Mesenchymal stem cell (in vitro differentiated cells and primary cell): Measurements from ENCODE around the gene PPM1B.
"Not testable (repeated sequence)": the region's sequence is repeated elsewhere in the genome, so short reads cannot be mapped to it uniquely, and the experiment has no call there.

ENCODE experiments used
- DNase-seq: peaks from one replicate; pipeline ENCODE4 v3.0.0-alpha.2; 2013
- H2AFZ ChIP-seq: one replicate; pipeline ENCODE4 v1.6.1; 2013; ENCODE audit warnings: low read depth, mild to moderate bottlenecking, control low read depth, inconsistent platforms, low read length, moderate library complexity
- H2AK5ac ChIP-seq: 2 replicates; pipeline ENCODE4 v1.6.1; 2013; ENCODE audit warnings: low read length, moderate library complexity, mild to moderate bottlenecking, inconsistent platforms; ENCODE audit not compliant: severe bottlenecking
- H2BK120ac ChIP-seq: one replicate; pipeline ENCODE4 v1.6.1; 2013; ENCODE audit warnings: low read depth, mild to moderate bottlenecking, inconsistent platforms, low read length, moderate library complexity
- H2BK12ac ChIP-seq, 2 experiments: one replicate each; pipeline ENCODE4 v1.6.1; 2013; ENCODE audit warnings: inconsistent platforms in 2 of 2, low read length in 2 of 2, mild to moderate bottlenecking in 2 of 2, moderate library complexity in 2 of 2, control low read depth in 1 of 2
- H2BK15ac ChIP-seq: one replicate; pipeline ENCODE4 v1.6.1; 2013; ENCODE audit warnings: mild to moderate bottlenecking, low read depth, inconsistent platforms; ENCODE audit not compliant: poor library complexity, severe bottlenecking
- H2BK5ac ChIP-seq: 2 replicates; pipeline ENCODE4 v1.6.1; 2013; ENCODE audit warnings: low read depth, mild to moderate bottlenecking, low read length, control low read depth, inconsistent platforms; ENCODE audit not compliant: poor library complexity, severe bottlenecking
- H3K14ac ChIP-seq, 2 experiments: one replicate each; pipeline ENCODE4 v1.6.1; 2013; ENCODE audit warnings: inconsistent platforms in 2 of 2, low read length in 2 of 2, control low read depth in 1 of 2, mild to moderate bottlenecking in 1 of 2, moderate library complexity in 1 of 2
- H3K18ac ChIP-seq, 2 experiments: one replicate each; pipeline ENCODE4 v1.6.1; 2013; ENCODE audit warnings: inconsistent platforms in 2 of 2, low read length in 2 of 2, control low read depth in 1 of 2, low read depth in 1 of 2, mild to moderate bottlenecking in 1 of 2
- H3K23ac ChIP-seq, 2 experiments: one replicate each; pipeline ENCODE4 v1.6.1; 2013; ENCODE audit warnings: inconsistent platforms in 2 of 2, low read length in 2 of 2, mild to moderate bottlenecking in 2 of 2, moderate library complexity in 2 of 2, control low read depth in 1 of 2
- H3K27ac ChIP-seq: 2 replicates; pipeline ENCODE4 v1.5.1; 2013; ENCODE audit warnings: mild to moderate bottlenecking, moderate library complexity, low read length, control low read depth, inconsistent platforms; ENCODE audit not compliant: poor library complexity, severe bottlenecking
- H3K27me3 ChIP-seq, 2 experiments: 2 replicates each; pipeline versions ENCODE4 v1.6.1 to v1.7.0; 2013; ENCODE audit warnings: low read length in 2 of 2, mild to moderate bottlenecking in 2 of 2, moderate library complexity in 2 of 2, control low read depth in 1 of 2, inconsistent platforms in 1 of 2; ENCODE audit not compliant: control insufficient read depth in 1 of 2, insufficient read depth in 1 of 2
- H3K36me3 ChIP-seq, 2 experiments: 2 replicates each; pipeline versions ENCODE4 v1.6.1 to v1.7.0; 2013; ENCODE audit warnings: low read length in 2 of 2, control low read depth in 1 of 2, inconsistent platforms in 1 of 2, low read depth in 1 of 2, mild to moderate bottlenecking in 1 of 2; ENCODE audit not compliant: insufficient read depth in 2 of 2, control insufficient read depth in 1 of 2
- H3K4ac ChIP-seq, 2 experiments: one replicate each; pipeline ENCODE4 v1.6.1; 2013; ENCODE audit warnings: inconsistent platforms in 2 of 2, low read length in 2 of 2, mild to moderate bottlenecking in 2 of 2, moderate library complexity in 2 of 2, control low read depth in 1 of 2, low read depth in 1 of 2
- H3K4me1 ChIP-seq: 2 replicates; pipeline ENCODE4 v1.6.1; 2013; ENCODE audit warnings: low read depth, low read length, control low read depth; ENCODE audit not compliant: control insufficient read depth, insufficient read depth
- H3K4me2 ChIP-seq: 2 replicates; pipeline ENCODE4 v1.6.1; 2013; ENCODE audit warnings: low read length, mild to moderate bottlenecking, inconsistent platforms; ENCODE audit not compliant: poor library complexity, severe bottlenecking
- H3K4me3 ChIP-seq, 2 experiments: 2 replicates each; pipeline versions ENCODE4 v1.5.1 to v1.7.0; 2013; ENCODE audit warnings: low read length in 2 of 2, mild to moderate bottlenecking in 2 of 2, control low read depth in 1 of 2, low read depth in 1 of 2; ENCODE audit not compliant: insufficient read depth in 1 of 2
- H3K79me1 ChIP-seq: replicated peaks from 2 replicates; pipeline ENCODE4 v1.6.1; 2013; ENCODE audit warnings: mild to moderate bottlenecking, control low read depth, low read length, inconsistent platforms; ENCODE audit not compliant: poor library complexity, severe bottlenecking
- H3K9ac ChIP-seq: 2 replicates; pipeline ENCODE4 v1.7.0; 2013; ENCODE audit warnings: mild to moderate bottlenecking, low read length, moderate library complexity
- H3K9me3 ChIP-seq: 2 replicates; pipeline ENCODE4 v1.7.0; 2013; ENCODE audit warnings: mild to moderate bottlenecking, low read length; ENCODE audit not compliant: control insufficient read depth
- H4K8ac ChIP-seq: one replicate; pipeline ENCODE4 v1.6.1; 2013; ENCODE audit warnings: inconsistent platforms, mild to moderate bottlenecking, low read length, moderate library complexity
- H4K91ac ChIP-seq: one replicate; pipeline ENCODE4 v1.6.1; 2013; ENCODE audit warnings: mild to moderate bottlenecking, low read length, inconsistent platforms
- WGBS: methylation state at CpG from one replicate; pipeline ENCODE4 v1.1.7; 2013; ENCODE audit warnings: mixed read lengths; 5-methylcytosine and 5-hydroxymethylcytosine counted together

The PPM1B gene

GRCh38 chr2:44254023-44254422 lies 85.3 kb downstream of the PPM1B start:
- no peak overlapping the region for H3K23ac ChIP-seq
- no peak overlapping the region for H3K4ac ChIP-seq
- H2BK5ac ChIP-seq = no peak overlapping the region
- no peaks in the 10 kb centered on the region for H3K36me3 ChIP-seq
- H3K79me1 ChIP-seq = no peaks in the 10 kb centered on the region
- H4K8ac ChIP-seq = no peak overlapping the region
- no peak overlapping the region for H2AK5ac ChIP-seq
- H2BK120ac ChIP-seq = no peak overlapping the region
- H2BK15ac ChIP-seq = no peak overlapping the region
- no peak overlapping the region for H2BK12ac ChIP-seq
- WGBS = 100% methylated on average over 1 of the region's 2 CpGs
- no peak for DNase-seq
- no peaks in the 10 kb centered on the region for H3K27me3 ChIP-seq
- no peak overlapping the region for H3K18ac ChIP-seq
- H3K9me3 ChIP-seq = peaks cover 9% of the 10 kb centered on the region
- H4K91ac ChIP-seq = no peak overlapping the region
- H3K4me3 ChIP-seq = no peak overlapping the region
- no peak overlapping the region for H3K4me2 ChIP-seq
- no peak overlapping the region for H3K9ac ChIP-seq
- H2AFZ ChIP-seq = no peak overlapping the region
- no peak overlapping the region for H3K14ac ChIP-seq
- H3K4me1 ChIP-seq = peaks cover 5% of the 10 kb centered on the region
- H3K27ac ChIP-seq = no peak overlapping the region

GRCh38 chr2:44255704-44256103 lies 87.0 kb downstream of the PPM1B start:
- not testable (repeated sequence) for H3K4me3 ChIP-seq, H3K27me3 ChIP-seq, H2BK5ac ChIP-seq, H3K36me3 ChIP-seq, H3K9me3 ChIP-seq, DNase-seq, H2BK120ac ChIP-seq, H3K14ac ChIP-seq, H3K18ac ChIP-seq, H2BK15ac ChIP-seq, H3K9ac ChIP-seq, H2BK12ac ChIP-seq, H4K8ac ChIP-seq, H3K79me1 ChIP-seq, H2AFZ ChIP-seq, H3K4ac ChIP-seq, H4K91ac ChIP-seq, H3K27ac ChIP-seq, H3K23ac ChIP-seq, H2AK5ac ChIP-seq, H3K4me2 ChIP-seq, H3K4me1 ChIP-seq
- 88% methylated on average over 3 of the region's 3 CpGs for WGBS

- H3K18ac ChIP-seq, H4K91ac ChIP-seq, H3K9me3 ChIP-seq, H3K9ac ChIP-seq, H2AFZ ChIP-seq, H3K4me2 ChIP-seq, H2AK5ac ChIP-seq, H3K79me1 ChIP-seq, H4K8ac ChIP-seq, H3K14ac ChIP-seq, H3K27ac ChIP-seq, H3K4ac ChIP-seq, H3K4me1 ChIP-seq, H3K36me3 ChIP-seq, H2BK12ac ChIP-seq, H2BK5ac ChIP-seq, DNase-seq, H2BK120ac ChIP-seq, H3K23ac ChIP-seq, H3K27me3 ChIP-seq, H2BK15ac ChIP-seq, H3K4me3 ChIP-seq: not testable (repeated sequence)
- WGBS = 88% methylated on average over 1 of the region's 1 CpG
Measured at GRCh38 chr2:44257802-44258201, 89.1 kb downstream of the PPM1B start.

- H3K14ac ChIP-seq = no peak overlapping the region
- H2AFZ ChIP-seq = no peak overlapping the region
- H4K91ac ChIP-seq = no peak overlapping the region
- H2BK5ac ChIP-seq = no peak overlapping the region
- no peak for DNase-seq
- H3K9me3 ChIP-seq = no peaks in the 10 kb centered on the region
- H3K36me3 ChIP-seq = no peaks in the 10 kb centered on the region
- H3K4ac ChIP-seq = no peak overlapping the region
- H3K27me3 ChIP-seq = no peaks in the 10 kb centered on the region
- no peak overlapping the region for H3K18ac ChIP-seq
- H3K79me1 ChIP-seq = no peaks in the 10 kb centered on the region
- H2AK5ac ChIP-seq = peak overlapping the region; percentile 45
- H2BK120ac ChIP-seq = no peak overlapping the region
- H3K4me3 ChIP-seq = no peak overlapping the region
- WGBS = 80% methylated on average over 1 of the region's 3 CpGs
- no peak overlapping the region for H4K8ac ChIP-seq
- H2BK12ac ChIP-seq = no peak overlapping the region
- H3K27ac ChIP-seq = peak overlapping the region; percentile 86
- H3K4me2 ChIP-seq = no peak overlapping the region
- H3K23ac ChIP-seq = no peak overlapping the region
- H2BK15ac ChIP-seq = no peak overlapping the region
- no peak overlapping the region for H3K9ac ChIP-seq
- peaks cover 4% of the 10 kb centered on the region for H3K4me1 ChIP-seq
Measured at GRCh38 chr2:44267269-44267795, 98.7 kb downstream of the PPM1B start.
